Right ventricle myocardium superior (tissue), 1 donor: ENCODE data around the gene DCAF6. TPM values are rescaled to one million over a fixed set of nuclear protein-coding genes. Genes with fewer than 3 reads are reported as not detected.

Experiments
- ATAC-seq: fragments of 200-7000 bp; cut with Tn5 transposase; one replicate; pipeline ENCODE4 v1.9.1; 2020; ENCODE audit warnings: mild to moderate bottlenecking; ENCODE audit not compliant: poor library complexity
- DNase-seq: peaks from one replicate; pipeline ENCODE4 v3.0.0-alpha.2; 2020
- intact Hi-C: fragments of 100-400 bp; cut with DNase I; formaldehyde crosslinking; loops from one replicate; pipeline ENCODE4 v1.11.2; 2022
- total RNA-seq: library from RNA; stranded (reverse); fragmentation: NEBNext Ultra II Directional; extraction: Animal tissue kit (Norgen Biotek cat#: 25700); gene quantifications from one replicate; pipeline ENCODE4 v1.2.1, GENCODE V29; 2021
- donor health status: DM: no; HTN: yes; CAD: no; lungs with severe emphysema.

The DCAF6 gene
- total RNA-seq, 1 donor from 2014 or later: 224 TPM

DNA sequence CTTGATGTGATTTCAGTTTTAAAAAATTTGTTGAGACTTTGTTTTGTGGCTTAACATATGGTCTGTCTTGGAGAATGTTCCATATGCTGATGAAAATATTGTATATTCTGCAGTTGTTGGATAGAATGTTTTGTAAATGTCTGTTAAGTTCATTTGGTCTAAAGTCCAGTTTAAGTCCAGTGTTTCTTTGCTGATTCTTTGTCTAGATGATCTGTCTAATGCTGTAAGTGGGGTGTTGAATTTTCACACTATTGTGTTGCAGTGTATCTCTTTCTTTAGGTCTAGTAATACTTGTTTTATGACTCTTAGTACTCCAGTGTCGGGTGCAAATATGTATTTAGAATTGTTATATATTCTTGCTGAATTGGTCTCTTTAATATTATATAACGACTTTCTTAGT lies 11.2 kb downstream of the DCAF6 start:
- no peak for ATAC-seq
- intact Hi-C loops: no loop called here
- no peak for DNase-seq

DNA sequence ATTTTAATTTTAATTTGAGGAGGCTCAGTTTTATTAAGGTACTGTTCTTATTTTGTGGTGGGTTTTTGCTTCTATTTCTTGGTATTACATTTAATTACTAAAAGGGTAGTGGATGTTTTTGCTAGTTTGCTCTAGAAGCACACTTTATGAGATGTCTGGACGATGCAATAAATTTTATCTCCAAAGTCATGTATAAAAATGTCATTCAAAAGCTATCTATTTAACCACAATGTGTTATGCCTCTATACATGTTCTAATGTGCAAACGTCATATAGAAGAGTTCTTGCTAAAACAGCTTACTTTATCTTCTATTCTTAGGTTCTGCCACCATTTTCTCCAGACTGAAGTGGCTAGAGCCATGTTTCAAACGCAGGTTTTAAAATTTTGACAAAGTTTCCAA lies 13.3 kb downstream of the DCAF6 start:
- ATAC-seq: no peak
- intact Hi-C loops: no loop called here
- no peak for DNase-seq

DNA sequence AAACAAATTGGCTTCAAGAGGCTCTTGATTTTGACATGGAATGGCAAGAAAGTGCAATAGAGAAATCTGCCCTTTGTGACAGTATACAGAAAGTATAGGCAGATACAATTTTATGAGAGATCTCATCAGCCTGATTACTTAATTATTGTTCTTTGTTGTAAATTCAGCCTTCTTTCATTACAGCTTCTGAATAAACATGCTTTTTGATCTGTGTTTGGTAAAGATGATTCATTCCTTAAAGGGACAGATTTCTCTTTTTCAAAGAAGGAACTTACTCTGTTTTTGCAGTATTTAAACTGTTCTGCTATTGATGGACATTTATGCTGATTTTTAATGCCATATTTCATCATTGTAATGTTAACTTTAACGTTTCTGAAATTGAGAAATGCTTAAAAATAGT lies 14.1 kb downstream of the DCAF6 start:
- DNase-seq: no peak

DNA sequence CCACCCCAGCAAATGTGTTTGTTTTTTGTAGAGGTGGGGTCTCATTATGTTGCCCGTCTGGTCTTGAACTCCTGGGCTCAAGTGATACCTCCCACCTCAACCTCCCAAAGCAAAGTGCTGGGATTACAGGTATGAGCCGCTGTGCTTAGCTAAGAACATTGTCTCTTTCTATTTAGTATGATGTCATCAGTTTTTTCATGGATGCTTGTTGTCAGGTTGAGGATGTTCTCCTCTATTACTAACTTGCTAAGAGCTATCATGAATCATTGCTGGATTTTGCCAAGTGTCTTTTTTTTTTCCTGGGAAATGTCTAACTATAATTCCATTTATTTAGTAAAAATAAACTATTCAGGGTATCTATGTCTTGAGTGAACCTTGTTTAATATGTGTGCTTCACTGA lies 19.4 kb downstream of the DCAF6 start:
- ATAC-seq (no peak), DNase-seq (no peak)
- intact Hi-C loops: no loop called here

More for the DNA sequence above, 14.1 kb downstream of the DCAF6 start:
- intact Hi-C loops: no loop called here
- no peak for ATAC-seq

DNA sequence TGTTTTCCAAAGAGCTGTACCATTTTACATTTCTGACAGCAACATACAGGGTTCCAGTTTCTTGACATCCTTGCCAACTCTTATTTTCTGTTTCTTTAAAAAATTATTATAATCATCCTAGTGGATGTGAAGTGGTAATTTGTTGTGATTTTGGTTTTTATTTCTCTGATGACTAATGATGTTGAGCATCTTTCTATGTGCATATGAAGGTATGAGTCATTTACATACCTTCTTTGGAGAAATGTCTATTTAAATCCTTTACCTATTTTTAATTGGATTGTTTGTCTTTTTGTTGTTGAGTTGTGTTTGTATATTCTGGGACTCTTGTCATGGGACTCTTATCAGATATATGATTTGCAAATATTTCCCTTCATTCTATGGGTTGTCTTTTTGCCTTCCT lies 21.2 kb downstream of the DCAF6 start:
- intact Hi-C loops: no loop called here
- DNase-seq (no peak), ATAC-seq (no peak)

DNA sequence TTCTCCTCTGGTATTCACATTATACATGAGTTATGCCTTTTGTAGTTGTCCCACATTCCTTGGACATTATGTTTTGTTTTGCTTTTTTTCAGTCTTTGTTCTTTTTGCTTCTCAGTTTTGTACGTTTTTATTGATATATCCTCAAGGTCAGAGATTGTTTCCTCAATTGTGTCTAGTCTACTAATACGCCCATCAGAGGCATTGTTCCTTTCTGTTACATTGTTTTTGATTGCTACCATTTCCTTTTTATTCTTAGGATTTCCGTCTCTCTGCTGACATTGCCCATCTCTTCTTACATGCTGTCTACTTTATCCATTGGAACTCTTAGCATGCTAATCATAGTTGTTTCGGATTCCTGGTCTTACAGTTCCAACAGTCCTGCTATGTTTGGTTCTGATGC lies 28.2 kb downstream of the DCAF6 start:
- intact Hi-C loops: no loop called here
- ATAC-seq (no peak), DNase-seq (no peak)

GRCh38 chr1:167966050-167966449 lies 29.6 kb downstream of the DCAF6 start:
- ATAC-seq: no peak
- DNase-seq: no peak
- intact Hi-C loops: no loop called here

DNA sequence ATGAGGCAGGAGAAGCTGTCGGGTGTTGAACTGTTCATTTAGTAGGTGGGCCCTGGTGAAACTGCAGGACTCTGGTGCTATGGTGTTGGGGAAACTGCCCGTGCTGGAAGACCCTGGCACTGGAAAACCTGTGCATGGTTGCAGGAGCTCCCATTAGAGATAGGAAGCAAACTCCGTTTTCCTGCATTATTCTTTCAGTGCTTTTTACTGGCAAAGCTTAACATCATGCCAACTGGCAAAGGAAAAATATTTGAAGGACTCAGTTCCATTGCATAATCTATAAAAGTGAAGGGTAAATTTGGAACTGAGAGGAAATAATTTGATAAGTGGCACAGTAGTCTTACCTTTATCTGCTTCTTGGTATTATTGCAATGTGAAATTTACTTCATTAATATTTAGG lies 32.1 kb downstream of the DCAF6 start:
- no peak for DNase-seq
- ATAC-seq: peak; percentile 32
- intact Hi-C loops: no loop called here

- intact Hi-C loops: no loop called here
- peak; percentile 50 for ATAC-seq
- DNase-seq: no peak
Observed at GRCh38 chr1:167973832-167974231, 37.3 kb downstream of the DCAF6 start.

- no peak for ATAC-seq
- intact Hi-C loops: no loop called here
Observed at GRCh38 chr1:167974698-167975097, 38.2 kb downstream of the DCAF6 start.

DNA sequence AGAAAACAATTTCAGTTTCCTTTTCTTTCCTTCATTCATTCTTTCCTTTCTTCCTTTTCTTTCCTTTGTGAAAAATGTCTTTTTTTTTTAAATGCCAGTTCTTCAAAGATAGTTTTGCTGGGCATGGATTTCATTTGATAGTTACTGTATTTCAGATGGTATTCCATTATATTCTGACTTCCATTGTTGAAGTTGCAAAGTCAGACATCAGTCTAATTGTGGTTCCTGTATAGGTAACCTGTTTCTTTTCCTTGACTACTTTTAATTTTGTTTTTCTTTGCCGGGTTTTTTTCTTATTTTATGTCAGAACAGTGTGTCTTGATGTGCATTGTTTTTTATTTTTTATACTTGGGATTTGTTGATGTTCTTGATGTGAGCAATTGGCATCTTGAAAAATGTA lies 40.8 kb downstream of the DCAF6 start:
- intact Hi-C loops: no loop called here
- ATAC-seq: no peak

More at GRCh38 chr1:167974698-167975097, 38.2 kb downstream of the DCAF6 start:
- DNase-seq: no peak

DNA sequence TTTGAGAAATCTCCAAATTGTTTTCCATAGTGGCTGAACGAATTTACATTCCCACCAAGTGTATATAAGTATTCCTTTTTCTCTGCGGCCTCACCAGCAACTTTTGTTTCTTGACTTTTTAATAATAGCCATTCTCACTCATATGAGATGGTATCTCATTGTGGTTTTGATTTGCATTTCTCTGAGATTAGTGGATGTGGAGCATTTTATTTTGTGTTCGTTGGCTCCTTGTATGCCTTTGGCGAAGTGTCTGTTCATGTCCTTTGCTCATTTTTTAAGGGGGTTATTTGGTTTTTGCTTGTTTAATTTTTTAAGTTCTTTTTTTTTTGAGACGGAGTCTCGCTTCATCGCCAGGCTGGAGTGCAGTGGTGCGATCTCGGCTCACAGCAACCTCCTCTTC lies 45.5 kb downstream of the DCAF6 start:
- DNase-seq: no peak
- no peak for ATAC-seq
- intact Hi-C loops: no loop called here

More for the DNA sequence above, 40.8 kb downstream of the DCAF6 start:
- DNase-seq: no peak

- ATAC-seq (no peak), DNase-seq (no peak)
- intact Hi-C loops: no loop called here
Observed at GRCh38 chr1:167983797-167984420, 47.4 kb downstream of the DCAF6 start.

GRCh38 chr1:167984886-167985489 lies 48.5 kb downstream of the DCAF6 start:
- intact Hi-C loops: no loop called here
- no peak for ATAC-seq

GRCh38 chr1:167987174-167987573 lies 50.7 kb downstream of the DCAF6 start:
- no peak for DNase-seq
- ATAC-seq: no peak
- intact Hi-C loops: no loop called here

More at GRCh38 chr1:167984886-167985489, 48.5 kb downstream of the DCAF6 start:
- DNase-seq: no peak

- DNase-seq (no peak), ATAC-seq (no peak)
- intact Hi-C loops: no loop called here
Observed at GRCh38 chr1:167991546-167991945, 55.1 kb downstream of the DCAF6 start.

GRCh38 chr1:167993720-167994119 lies 57.2 kb downstream of the DCAF6 start:
- no peak for ATAC-seq
- intact Hi-C loops: no loop called here

GRCh38 chr1:167994560-167994959 lies 58.1 kb downstream of the DCAF6 start:
- ATAC-seq (no peak), DNase-seq (no peak)
- intact Hi-C loops: no loop called here

More at GRCh38 chr1:167993720-167994119, 57.2 kb downstream of the DCAF6 start:
- no peak for DNase-seq

DNA sequence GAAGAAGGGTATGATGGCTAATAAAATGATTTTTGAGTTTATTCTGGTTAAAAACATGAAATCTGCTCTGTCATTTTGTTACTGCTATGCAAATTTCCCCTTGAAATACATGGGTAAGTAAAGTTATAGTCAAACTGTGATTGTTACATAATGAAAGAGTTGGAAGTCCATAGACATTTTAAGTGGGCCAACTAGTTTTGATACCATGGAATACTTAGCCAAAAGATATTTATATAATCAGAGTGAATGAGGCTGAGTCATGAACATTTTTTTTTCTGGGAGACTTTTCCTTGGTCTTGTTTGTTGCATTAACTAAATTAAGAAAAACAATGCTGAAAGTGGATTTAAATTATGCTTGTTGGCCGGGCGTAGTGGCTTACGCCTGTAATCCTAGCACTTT lies 58.6 kb downstream of the DCAF6 start:
- ATAC-seq (peak; percentile 80), DNase-seq (no peak)
- intact Hi-C loops: no loop called here

- ATAC-seq: no peak
Observed at GRCh38 chr1:167996266-167996665, 59.8 kb downstream of the DCAF6 start.

More at GRCh38 chr1:167996266-167996665, 59.8 kb downstream of the DCAF6 start:
- intact Hi-C loops: no loop called here
- no peak for DNase-seq
